Muscle layer of colon (tissue), 2 donors: ENCODE data around the gene IFIT5.
"Not testable (repeated sequence)": the region's sequence is repeated elsewhere in the genome, so short reads cannot be mapped to it uniquely, and the experiment has no call there.

Experiments
- H3K27ac ChIP-seq: one replicate; pipeline ENCODE4 v1.7.0; 2013; ENCODE audit warnings: low read depth, mild to moderate bottlenecking, low read length, moderate library complexity
- H3K27me3 ChIP-seq, 2 donors: one replicate each; pipeline ENCODE4 v1.7.0; 2013; ENCODE audit warnings: low read length in 2 of 2, mild to moderate bottlenecking in 2 of 2; ENCODE audit not compliant: insufficient read depth in 2 of 2, control insufficient read depth in 1 of 2
- H3K36me3 ChIP-seq: one replicate; pipeline ENCODE4 v1.7.0; 2013; ENCODE audit warnings: mild to moderate bottlenecking, low read length; ENCODE audit not compliant: insufficient read depth
- H3K4me1 ChIP-seq: one replicate; pipeline ENCODE4 v1.7.0; 2013; ENCODE audit warnings: mild to moderate bottlenecking, low read length; ENCODE audit not compliant: insufficient read depth
- H3K4me3 ChIP-seq, 2 donors: one replicate each; pipeline ENCODE4 v1.7.0; 2013; ENCODE audit warnings: low read length in 2 of 2, low read depth in 1 of 2, mild to moderate bottlenecking in 1 of 2, moderate library complexity in 1 of 2
- H3K9ac ChIP-seq: one replicate; pipeline ENCODE4 v1.7.0; 2013; ENCODE audit warnings: low read length
- H3K9me3 ChIP-seq: one replicate; pipeline ENCODE4 v1.7.0; 2013; ENCODE audit warnings: mild to moderate bottlenecking, low read length
- donor health status: abdominal sarcoma.
- donor health status: Adenocarcinoma of cecum.

IFIT5 gene

GRCh38 chr10:89442289-89442688 is 27.9 kb downstream of the IFIT5 start:
- Histone ChIP-seq H3K27ac (no peak overlapping the region), H3K4me1 (no peaks in the 10 kb centered on the region), H3K4me3 (no peak overlapping the region), H3K27me3 (no peaks in the 10 kb centered on the region), H3K36me3 (no peaks in the 10 kb centered on the region), H3K9me3 (no peaks in the 10 kb centered on the region), H3K9ac (no peak overlapping the region)

GRCh38 chr10:89444819-89445218 is 30.5 kb downstream of the IFIT5 start:
- H3K36me3 ChIP-seq, H3K27ac ChIP-seq, H3K9ac ChIP-seq, H3K4me1 ChIP-seq, H3K9me3 ChIP-seq, H3K4me3 ChIP-seq, H3K27me3 ChIP-seq: not testable (repeated sequence)

GRCh38 chr10:89450901-89451300 is 36.5 kb downstream of the IFIT5 start:
- no peaks in the 10 kb centered on the region for H3K4me1 ChIP-seq
- H3K36me3 ChIP-seq, result no peaks in the 10 kb centered on the region
- H3K4me3 ChIP-seq, result no peak overlapping the region
- no peaks in the 10 kb centered on the region for H3K27me3 ChIP-seq
- no peaks in the 10 kb centered on the region for H3K9me3 ChIP-seq
- H3K27ac ChIP-seq, result no peak overlapping the region
- H3K9ac ChIP-seq, result no peak overlapping the region

- Histone ChIP-seq H3K27me3 (no peaks in the 10 kb centered on the region), H3K4me1 (no peaks in the 10 kb centered on the region), H3K36me3 (no peaks in the 10 kb centered on the region), H3K9ac (no peak overlapping the region), H3K9me3 (no peaks in the 10 kb centered on the region), H3K4me3 (no peak overlapping the region), H3K27ac (no peak overlapping the region)
These were observed 37.8 kb downstream of the IFIT5 start for GRCh38 chr10:89452193-89452592.

- no peak overlapping the region for H3K9ac ChIP-seq
- H3K4me1 ChIP-seq, result no peaks in the 10 kb centered on the region
- no peak overlapping the region for H3K27ac ChIP-seq
- H3K36me3 ChIP-seq, result no peaks in the 10 kb centered on the region
- no peak overlapping the region for H3K4me3 ChIP-seq
- H3K9me3 ChIP-seq, result no peaks in the 10 kb centered on the region
- no peaks in the 10 kb centered on the region for H3K27me3 ChIP-seq
These were observed 40.4 kb downstream of the IFIT5 start for GRCh38 chr10:89454561-89455347.

GRCh38 chr10:89458291-89458690 is 43.9 kb downstream of the IFIT5 start:
- H3K9me3 ChIP-seq, result no peaks in the 10 kb centered on the region
- no peaks in the 10 kb centered on the region for H3K4me1 ChIP-seq
- no peaks in the 10 kb centered on the region for H3K36me3 ChIP-seq
- H3K9ac ChIP-seq, result no peak overlapping the region
- H3K4me3 ChIP-seq, result no peak overlapping the region
- no peak overlapping the region for H3K27ac ChIP-seq
- no peaks in the 10 kb centered on the region for H3K27me3 ChIP-seq

GRCh38 chr10:89458784-89459183 is 44.4 kb downstream of the IFIT5 start:
- Histone ChIP-seq H3K9me3 (no peaks in the 10 kb centered on the region), H3K4me1 (no peaks in the 10 kb centered on the region), H3K27ac (no peak overlapping the region), H3K9ac (no peak overlapping the region), H3K27me3 (no peaks in the 10 kb centered on the region), H3K36me3 (no peaks in the 10 kb centered on the region), H3K4me3 (no peak overlapping the region)

GRCh38 chr10:89463846-89464537 is 49.6 kb downstream of the IFIT5 start:
- Histone ChIP-seq H3K27ac (no peak overlapping the region), H3K4me3 (no peak overlapping the region), H3K27me3 (no peaks in the 10 kb centered on the region), H3K9ac (no peak overlapping the region), H3K36me3 (no peaks in the 10 kb centered on the region), H3K4me1 (no peaks in the 10 kb centered on the region), H3K9me3 (no peaks in the 10 kb centered on the region)

- H3K9ac ChIP-seq, result no peak overlapping the region
- no peaks in the 10 kb centered on the region for H3K4me1 ChIP-seq
- no peaks in the 10 kb centered on the region for H3K27me3 ChIP-seq
- no peaks in the 10 kb centered on the region for H3K9me3 ChIP-seq
- H3K4me3 ChIP-seq, result no peak overlapping the region
- H3K27ac ChIP-seq, result no peak overlapping the region
- H3K36me3 ChIP-seq, result no peaks in the 10 kb centered on the region
These were observed 50.8 kb downstream of the IFIT5 start for GRCh38 chr10:89465196-89465595.

- Histone ChIP-seq H3K27ac (no peak overlapping the region), H3K4me1 (no peaks in the 10 kb centered on the region), H3K36me3 (no peaks in the 10 kb centered on the region), H3K4me3 (no peak overlapping the region), H3K9ac (no peak overlapping the region), H3K9me3 (no peaks in the 10 kb centered on the region), H3K27me3 (no peaks in the 10 kb centered on the region)
These were observed 52.2 kb downstream of the IFIT5 start for GRCh38 chr10:89466599-89467035.

GRCh38 chr10:89468191-89468965 is 54.0 kb downstream of the IFIT5 start:
- no peak overlapping the region for H3K27ac ChIP-seq
- H3K36me3 ChIP-seq, result no peaks in the 10 kb centered on the region
- H3K4me1 ChIP-seq, result no peaks in the 10 kb centered on the region
- H3K4me3 ChIP-seq, result no peak overlapping the region
- no peak overlapping the region for H3K9ac ChIP-seq
- H3K9me3 ChIP-seq, result no peaks in the 10 kb centered on the region
- H3K27me3 ChIP-seq, result no peaks in the 10 kb centered on the region
